Activated CD4-positive, alpha-beta T cell treated with anti-CD3 and anti-CD28 coated beads, Interleukin-2, amount 50 U/mL, for 48 hours (primary cell): ENCODE data around the gene TPRN.

Source experiments
- DNase-seq, 2 experiments: peaks; one replicate each; pipeline ENCODE4 v3.0.0-alpha.2; 2020

Gene TPRN

GRCh38 chr9:137206602-137207001 lies 6.1 kb upstream of the TPRN start:
- DNase-seq: no peak

- DNase-seq: peak; percentile 95 to 96
These were observed 4.9 kb upstream of the TPRN start, which contains the start of the genes NDOR1 and TMEM203 for GRCh38 chr9:137205126-137206069. Gene NDOR1 (plus strand): TSS chr9:137205700. CDS start chr9:137205778, 78 bp downstream. Gene TMEM203 (minus strand): TSS chr9:137205648. CDS start chr9:137205414, 234 bp downstream.

- DNase-seq: no peak
These were observed 4.2 kb upstream of the TPRN start for GRCh38 chr9:137204731-137205125.

- no peak for DNase-seq
These were observed 2.4 kb upstream of the TPRN start for GRCh38 chr9:137202966-137203365.

GRCh38 chr9:137201205-137201868 lies 796 bp upstream of the TPRN start:
- DNase-seq: no peak

GRCh38 chr9:137199411-137200121 lies 975 bp downstream of the TPRN start:
- DNase-seq: no peak

GRCh38 chr9:137198902-137199283 lies 1.6 kb downstream of the TPRN start:
- no peak for DNase-seq

- DNase-seq: no peak
These were observed 2.3 kb downstream of the TPRN start for GRCh38 chr9:137198051-137198901.

- no peak for DNase-seq
These were observed 4.9 kb downstream of the TPRN start for GRCh38 chr9:137195525-137196220.

GRCh38 chr9:137194909-137195308 lies 5.6 kb downstream of the TPRN start:
- DNase-seq: no peak

GRCh38 chr9:137194388-137194787 lies 6.2 kb downstream of the TPRN start:
- DNase-seq: no peak

- no peak for DNase-seq
These were observed 6.8 kb downstream of the TPRN start for GRCh38 chr9:137193771-137194170.

GRCh38 chr9:137192859-137193258 lies 7.7 kb downstream of the TPRN start:
- no peak for DNase-seq

GRCh38 chr9:137192448-137192780 lies 8.1 kb downstream of the TPRN start:
- DNase-seq: no peak

- DNase-seq: no peak
These were observed 8.7 kb downstream of the TPRN start for GRCh38 chr9:137191691-137192447.

- DNase-seq: no peak
These were observed 9.3 kb downstream of the TPRN start for GRCh38 chr9:137191245-137191644.

- no peak for DNase-seq
These were observed 10.2 kb downstream of the TPRN start for GRCh38 chr9:137190315-137190856.

GRCh38 chr9:137189297-137190295 lies 10.9 kb downstream of the TPRN start:
- DNase-seq: no peak
